Dedifferentiated amniotic fluid mesenchymal stem cell (primary cell): ENCODE data around the gene ALKBH5.
A peak's percentile ranks its signal among the peaks of the same experiment; 100 is the strongest.

Experiments used
- DNase-seq: peaks from one replicate; pipeline ENCODE4 v3.0.0-alpha.2; 2016; ENCODE audit errors: extremely low spot score

Gene ALKBH5

DNA sequence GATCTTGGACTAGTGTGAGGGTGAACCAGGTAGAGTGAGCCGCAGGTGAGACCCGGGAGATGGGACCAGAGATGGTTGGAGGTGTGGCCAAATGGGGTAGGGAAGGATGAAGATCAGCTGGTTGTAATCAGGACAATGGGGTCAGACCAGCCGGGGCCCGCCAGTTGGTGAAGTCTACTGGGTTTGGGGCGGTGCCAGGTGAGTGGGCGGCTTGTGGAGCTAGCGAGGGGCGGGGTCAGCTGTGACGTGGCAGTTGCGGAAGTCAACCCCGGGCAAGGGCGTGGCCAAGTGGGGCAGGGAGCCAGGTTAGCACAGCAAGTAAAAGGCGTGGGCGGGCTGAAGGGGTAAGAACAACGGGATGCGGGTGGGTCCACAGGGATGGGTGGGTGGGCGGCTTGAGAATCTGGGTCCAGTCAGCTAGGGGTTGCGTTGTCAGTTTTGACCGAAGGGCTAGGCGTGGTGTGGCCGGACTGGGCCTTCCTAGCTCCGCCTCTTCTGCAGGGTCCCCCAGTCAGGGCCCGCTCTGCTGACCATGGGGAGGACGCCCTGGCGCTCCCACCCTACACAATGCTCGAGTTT lies 25.5 kb upstream of the ALKBH5 start:
- DNase-seq, result peak; percentile 39

DNA sequence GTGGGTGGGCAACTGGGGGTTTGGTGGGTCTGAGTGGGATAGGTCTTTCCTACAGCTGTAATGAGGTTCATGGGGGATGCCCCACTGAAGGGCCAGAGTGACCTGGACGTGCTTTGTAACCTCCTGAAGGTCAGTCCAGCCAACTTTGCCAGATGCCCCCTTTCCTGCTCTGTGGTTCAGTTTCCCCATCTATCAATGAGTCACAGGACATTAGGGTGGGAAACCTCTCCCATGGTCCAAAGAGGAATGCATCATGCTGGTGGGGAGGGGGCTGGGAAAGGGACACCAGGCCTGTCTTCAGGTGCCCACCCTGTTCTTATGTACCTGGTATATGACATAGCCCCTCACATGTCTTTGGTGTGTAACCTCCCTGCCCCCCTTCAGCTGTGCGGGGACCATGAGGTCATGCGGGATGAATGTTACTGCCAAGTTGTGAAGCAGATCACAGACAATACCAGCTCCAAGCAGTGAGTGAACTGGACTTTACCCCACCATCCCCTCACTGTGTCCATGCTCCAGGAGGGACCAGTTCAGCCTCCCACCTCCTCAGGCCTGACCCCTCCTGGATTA lies 24.0 kb upstream of the ALKBH5 start:
- DNase-seq, result no peak

DNA sequence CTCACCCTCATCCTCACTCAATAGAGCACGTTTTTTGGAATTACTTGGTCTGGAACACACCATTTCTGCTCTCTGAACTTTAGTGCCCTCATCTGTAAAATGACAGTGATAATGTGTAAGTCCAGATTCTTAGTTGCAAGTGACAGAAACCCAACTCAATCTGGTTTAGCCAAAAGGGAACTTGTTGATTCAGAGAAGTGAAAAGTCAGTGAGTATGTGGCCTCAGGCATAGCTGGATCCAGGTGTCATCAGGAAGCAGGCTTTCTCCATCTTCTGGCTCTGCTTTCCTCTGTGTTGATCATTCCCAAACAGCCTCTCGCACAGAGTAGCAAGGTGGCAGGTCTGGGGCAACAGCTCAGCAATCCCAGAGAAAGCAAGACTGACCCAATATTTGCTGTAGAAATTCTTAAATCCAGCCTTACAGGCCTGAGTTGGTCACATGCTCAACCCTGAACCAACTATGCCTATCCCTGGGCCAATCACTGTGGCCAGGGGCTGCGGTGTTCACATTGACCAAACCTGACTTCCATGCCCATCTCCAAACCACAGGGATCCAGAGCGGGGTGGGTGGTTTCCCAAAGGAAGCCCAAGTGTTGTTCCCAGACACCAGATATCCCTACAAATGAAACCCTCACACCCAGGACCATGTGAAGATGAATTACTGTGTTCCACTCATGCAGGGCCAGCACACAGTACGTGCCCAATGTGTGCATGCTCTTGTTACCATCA lies 23.3 kb upstream of the ALKBH5 start:
- DNase-seq, result no peak

DNA sequence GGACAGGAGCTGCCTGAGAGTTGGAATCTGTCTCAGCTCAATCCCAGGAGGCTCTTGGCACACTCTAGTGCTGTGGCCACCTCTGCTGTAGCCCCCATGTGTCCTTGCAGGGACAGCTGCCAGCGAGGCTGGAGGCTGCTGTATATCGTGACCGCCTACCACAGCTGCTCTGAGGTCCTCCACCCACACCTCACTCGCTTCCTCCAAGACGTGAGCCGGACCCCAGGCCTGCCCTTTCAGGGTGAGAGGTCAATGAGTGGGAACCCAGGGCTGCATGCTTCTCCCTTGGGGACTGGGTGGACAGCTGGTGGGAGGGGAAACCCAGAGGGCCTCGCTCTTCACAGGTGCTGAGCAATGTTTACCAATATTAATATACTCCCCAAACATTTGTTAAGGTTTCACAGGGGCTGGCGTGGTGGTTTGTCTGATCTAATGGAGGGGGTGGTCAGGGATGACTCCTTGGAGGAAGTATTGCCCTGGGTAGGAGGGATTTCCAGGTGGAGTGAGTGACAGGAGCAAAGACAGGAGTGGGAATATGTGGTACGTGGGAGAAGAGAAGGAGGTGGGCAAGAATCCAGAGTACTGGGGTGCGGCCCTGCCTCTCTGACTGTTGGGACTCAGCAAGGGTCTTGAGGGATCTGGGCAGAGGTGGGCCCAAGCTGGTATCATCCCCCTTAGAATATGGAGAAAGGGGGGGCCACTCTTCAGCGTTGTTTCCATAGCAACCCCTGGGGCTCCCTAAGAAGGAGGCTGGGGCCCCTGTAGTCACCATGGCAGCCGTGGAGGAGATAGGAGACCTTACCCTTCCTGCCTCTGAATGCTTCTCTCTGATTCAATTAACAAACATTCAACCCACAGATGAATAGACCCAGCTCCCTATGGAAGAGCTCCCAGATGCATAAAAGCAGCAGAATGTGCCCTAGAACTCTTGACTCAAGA lies 22.2 kb upstream of the ALKBH5 start:
- no peak for DNase-seq

GRCh38 chr17:18163547-18163946 lies 20.1 kb upstream of the ALKBH5 start:
- no peak for DNase-seq

GRCh38 chr17:18166894-18167293 lies 16.7 kb upstream of the ALKBH5 start:
- DNase-seq, result no peak

DNA sequence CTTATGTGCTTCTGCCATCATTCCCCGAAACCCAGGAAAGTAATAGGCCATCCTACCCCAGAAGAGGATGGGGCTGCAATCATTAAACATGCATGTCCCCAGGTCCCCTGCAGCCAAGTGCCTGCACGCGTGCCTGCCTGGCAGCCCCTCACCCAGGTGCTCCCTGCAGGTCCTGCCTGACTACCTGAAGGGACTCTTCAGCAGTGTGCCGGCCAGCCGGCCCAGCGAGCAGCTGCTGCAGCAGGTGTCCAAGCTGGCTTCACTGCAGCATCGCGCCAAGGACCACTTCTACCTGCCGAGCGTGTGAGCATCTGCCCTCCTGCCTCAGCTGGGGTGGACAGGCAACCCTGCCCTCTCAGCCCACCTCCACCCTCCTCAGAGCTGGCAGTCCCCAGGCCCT lies 16.2 kb upstream of the ALKBH5 start:
- DNase-seq, result no peak

DNA sequence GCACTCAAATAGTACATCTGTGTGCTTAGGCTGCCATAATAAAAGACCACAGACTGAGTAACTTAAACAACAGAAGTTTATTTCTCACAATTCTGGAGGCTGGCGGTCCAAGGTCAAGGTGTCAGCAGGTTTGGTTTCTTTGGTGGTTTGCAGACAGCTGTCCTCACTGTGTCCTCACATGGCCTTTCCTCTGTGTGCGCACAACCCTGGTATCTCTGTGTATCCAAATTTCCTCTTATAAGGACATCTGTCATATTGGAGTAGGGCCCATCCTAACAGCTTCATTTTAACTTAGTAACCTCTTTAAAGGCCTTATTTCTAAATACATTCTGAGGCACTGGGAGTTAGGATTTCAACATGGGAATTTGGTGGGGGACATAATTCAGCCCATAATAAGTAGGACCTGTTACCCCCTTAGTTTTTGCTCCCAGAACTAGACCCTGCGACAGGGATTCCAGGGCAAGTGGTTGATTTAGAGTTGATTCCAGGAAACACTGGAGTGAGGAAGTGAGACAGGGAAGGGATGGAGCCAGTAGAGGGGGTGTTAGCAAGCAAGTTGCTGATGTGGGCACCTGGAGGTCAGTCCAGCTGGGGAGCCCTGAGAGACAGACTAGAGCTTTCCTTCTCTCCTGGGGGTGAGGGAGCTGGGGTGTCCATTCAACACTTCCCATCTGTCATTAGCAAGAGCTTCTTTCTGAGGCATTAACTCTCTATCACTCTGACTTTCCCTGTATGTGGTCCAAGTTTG lies 10.9 kb upstream of the ALKBH5 start:
- DNase-seq, result no peak

DNA sequence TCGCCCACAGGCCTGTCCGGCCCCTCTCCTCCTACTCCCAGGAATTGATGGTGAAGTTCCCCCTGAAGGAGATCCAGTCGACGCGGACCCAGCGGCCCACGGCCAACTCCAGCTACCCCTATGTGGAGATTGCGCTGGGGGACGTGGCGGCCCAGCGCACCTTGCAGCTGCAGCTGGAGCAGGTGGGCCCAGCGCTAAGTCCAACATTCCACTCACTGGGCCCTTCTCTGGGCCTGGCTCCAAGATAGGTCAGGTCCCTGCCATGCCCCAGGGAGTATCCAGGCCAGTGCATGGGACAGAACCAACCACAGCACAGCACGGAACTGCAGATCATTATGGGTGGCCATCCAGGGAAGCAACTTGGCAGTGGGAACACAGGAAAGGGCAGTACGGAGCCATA lies 9.9 kb upstream of the ALKBH5 start:
- DNase-seq, result no peak

GRCh38 chr17:18176176-18176575 lies 7.5 kb upstream of the ALKBH5 start:
- DNase-seq, result no peak

DNA sequence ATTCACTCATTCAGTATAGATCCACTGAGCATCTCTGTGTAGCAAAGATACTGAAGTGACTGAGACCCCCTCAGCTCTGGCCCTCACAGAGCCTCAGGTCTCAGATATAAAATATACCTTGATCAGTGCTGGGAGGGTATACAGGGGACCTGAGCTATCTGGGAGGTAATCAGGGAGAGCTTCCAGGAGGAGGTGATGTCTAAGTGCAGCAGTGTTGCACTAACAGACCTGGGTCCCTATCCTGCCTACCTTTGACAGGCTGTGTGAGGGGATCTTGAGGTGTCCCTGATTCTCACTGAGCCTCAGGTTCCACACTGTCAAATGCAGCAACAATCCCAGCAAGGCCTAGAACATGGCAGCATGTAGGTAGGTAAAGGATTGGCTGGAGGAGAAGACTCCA lies 6.5 kb upstream of the ALKBH5 start:
- DNase-seq, result no peak

DNA sequence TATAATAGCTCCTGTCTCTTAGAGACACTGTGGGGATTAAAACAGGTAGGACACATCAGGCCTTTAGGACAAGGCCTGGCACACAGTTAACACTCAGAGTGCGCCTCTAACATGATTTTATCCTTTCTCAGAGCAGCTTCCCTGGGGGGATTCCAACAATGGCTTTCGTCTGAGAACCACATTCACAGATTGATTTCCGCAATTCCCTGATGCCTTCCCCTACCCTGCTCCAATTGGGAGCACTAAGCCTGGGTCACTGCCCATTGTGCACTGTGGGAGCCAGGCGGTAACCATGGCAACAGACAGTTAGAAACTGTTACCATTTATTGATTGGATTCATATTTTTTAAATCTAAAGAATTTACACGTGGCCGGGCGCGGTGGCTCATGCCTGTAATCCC lies 5.9 kb upstream of the ALKBH5 start:
- no peak for DNase-seq

GRCh38 chr17:18179196-18179595 lies 4.4 kb upstream of the ALKBH5 start:
- DNase-seq, result no peak

DNA sequence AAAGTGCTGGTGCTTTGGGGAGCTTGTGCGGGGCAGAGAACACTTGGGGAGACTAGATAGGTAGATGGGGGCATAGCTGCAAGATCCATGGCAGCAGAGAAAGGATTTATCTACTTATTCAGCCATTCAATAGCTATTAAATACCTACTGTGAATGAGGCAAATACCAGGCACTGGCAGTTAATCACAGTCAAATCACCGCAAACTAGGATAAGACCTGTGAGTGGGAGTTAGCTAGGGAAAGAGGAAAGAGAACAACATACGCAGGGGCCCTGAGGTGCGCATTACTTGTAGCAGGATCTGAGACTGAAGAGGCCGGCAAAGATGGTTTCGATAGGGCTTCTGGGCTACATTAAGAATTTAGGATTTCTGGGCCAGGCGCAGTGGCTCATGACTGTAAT lies 3.8 kb upstream of the ALKBH5 start:
- no peak for DNase-seq

GRCh38 chr17:18181358-18181757 lies 2.3 kb upstream of the ALKBH5 start:
- DNase-seq, result no peak

DNA sequence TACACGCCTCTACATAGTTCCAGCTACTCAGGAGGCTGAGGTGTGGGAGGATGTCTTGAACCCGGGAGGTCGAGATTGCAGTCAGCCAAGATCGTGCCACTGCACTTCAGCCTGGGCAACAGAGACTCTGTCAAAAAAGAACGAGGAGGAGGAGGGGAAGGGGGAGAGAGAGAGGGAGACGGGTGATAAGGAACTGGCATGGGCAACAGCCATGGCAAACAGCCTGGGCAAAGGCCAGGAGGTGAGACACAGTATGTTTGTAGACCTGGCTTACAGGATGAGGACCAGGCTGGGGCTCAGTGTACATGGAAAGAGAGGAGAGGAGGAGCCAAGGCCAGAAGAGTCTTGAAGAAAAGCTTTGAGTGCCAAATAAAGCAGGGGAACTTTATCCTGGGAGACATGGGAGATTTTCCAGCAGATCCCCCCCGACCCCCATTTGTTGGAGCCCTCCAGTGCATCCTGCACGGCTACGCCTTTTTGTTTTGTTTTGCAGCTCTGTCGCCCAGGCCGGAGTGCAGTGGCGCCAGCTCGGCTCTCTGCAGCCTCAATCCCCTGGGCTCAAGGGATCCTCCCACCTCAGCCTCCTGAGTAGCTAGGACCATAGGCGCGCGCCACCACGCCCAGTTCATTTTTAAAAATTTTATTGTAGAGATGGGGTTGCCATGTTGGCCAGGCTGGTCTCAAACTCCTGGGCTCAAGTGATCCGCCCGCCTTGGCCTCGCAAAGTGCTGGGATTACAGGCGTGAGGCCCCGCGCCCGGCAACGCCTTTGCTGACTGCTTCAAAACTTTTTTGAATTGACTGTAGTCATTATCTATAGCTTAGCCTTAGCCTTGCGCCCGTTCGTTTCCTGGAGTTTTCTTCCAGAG lies 1.3 kb upstream of the ALKBH5 start:
- DNase-seq, result no peak

- DNase-seq, result peak; percentile 71
Observed at GRCh38 chr17:18182978-18183333, 672 bp upstream of the ALKBH5 start.

GRCh38 chr17:18184143-18185031 lies 759 bp downstream of the ALKBH5 start:
- DNase-seq, result peak; percentile 21

GRCh38 chr17:18185391-18185790 lies 1.8 kb downstream of the ALKBH5 start:
- peak; percentile 26 for DNase-seq
